ENCODE measurements around the gene CDK6.

DNA sequence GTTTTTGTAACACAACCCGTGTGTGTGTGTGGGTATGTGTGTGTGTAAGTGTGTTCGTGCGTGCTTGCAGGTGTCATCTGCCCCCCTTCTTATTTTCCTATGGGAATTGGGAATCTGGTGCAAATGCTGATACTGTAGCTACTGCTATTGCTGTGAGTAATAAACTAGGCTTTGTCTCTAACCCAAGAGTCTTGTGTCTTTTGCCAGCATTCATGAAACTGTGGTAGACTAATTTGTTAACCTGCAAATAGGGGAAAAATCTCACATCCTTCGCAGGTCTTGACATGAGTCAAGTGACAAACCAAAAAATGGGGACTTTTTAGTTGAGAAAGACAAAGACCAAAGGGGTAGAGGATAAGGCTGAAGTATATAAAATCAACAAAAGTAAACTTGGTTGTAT, 188.3 kb downstream of the CDK6 start:
- TF ChIP-seq CTCF (IDR thresholded peaks at IDR 0.05; ENCODE audit: low read length) = no peak
- no peak for TF ChIP-seq EZH2 (IDR thresholded peaks at IDR 0.05; ENCODE audit: borderline replicate concordance, low read length)

Measured in OCI-LY1 (cell line).